GM19240 (cell line): ENCODE measurements around the gene STARD5.
"Not testable (repeated sequence)": the region's sequence is repeated elsewhere in the genome, so short reads cannot be mapped to it uniquely, and the experiment has no call there.

ENCODE experiments used
- DNase-seq: peaks from one replicate; pipeline ENCODE4 v3.0.0; 2011; ENCODE audit warnings: low spot score; ENCODE audit not compliant: insufficient read length

STARD5 gene, protein sequence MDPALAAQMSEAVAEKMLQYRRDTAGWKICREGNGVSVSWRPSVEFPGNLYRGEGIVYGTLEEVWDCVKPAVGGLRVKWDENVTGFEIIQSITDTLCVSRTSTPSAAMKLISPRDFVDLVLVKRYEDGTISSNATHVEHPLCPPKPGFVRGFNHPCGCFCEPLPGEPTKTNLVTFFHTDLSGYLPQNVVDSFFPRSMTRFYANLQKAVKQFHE

DNA sequence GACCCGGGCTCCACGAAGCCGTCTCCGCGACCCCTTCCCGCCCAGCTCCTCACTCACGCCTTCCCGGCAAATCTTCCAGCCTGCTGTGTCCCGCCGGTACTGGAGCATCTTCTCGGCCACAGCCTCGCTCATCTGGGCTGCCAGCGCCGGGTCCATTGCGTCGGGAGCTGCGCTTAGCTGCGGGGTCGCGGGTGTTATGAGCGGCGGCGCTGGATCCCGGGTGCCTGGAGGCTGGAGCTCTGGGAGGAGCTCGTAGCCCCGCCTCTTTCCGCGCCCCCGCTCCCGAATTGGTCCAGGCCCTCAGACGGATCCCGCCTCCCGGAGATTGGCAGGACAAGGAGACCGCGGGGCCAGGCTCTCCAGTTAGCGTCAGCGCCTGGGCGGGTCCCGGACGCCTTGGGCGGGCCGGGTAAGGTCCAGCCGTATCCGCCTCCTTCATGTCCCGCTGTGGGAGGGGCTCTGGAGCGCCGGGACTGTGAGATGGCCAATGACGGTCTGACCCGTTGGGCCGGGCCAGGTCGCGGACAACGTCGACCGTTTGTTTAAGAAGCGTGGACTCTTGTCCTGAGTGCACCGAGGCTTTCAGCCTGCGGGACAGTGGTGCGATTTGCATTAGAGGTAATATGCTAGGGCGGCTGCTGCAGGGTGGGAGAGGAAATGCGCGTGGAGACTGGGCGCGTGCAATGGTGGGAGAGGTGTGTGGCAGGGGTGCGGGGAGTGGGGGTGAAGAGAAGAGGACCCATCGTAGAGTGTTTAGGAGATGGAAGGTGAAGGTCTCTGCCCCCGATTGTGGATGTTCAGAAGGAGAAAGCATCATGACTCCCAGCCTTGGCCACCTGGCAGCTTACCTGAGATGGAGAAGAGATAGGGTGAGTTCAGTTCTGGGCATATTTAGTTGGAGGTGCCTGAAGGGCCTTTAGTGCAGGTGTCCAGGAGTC is at the start of gene STARD5:
Gene STARD5, minus strand, starts transcription at position 198 of the 938 bp plus-strand sequence. Its CDS starts 42 bp downstream, at position 156.
- DNase-seq: peak; percentile 95

DNA sequence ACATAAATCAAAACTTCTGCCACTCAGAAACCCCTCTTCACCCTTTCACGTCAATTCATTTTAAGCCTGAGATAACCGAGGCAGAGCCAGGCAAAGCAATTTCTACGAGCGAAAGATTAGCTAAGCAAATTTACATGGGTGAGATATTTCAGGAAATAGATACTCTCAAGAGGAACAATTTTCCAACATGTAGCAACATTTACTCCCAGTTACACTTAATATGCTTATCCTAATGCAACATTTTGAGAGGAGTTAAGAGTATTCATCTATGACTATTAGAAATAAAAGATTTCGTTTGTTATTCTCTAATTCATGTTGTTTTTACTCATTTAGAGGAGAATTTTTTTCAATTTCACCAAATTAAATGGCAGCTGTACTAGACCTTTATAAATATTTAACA is 49.2 kb upstream of the STARD5 start:
- DNase-seq: no peak

DNA sequence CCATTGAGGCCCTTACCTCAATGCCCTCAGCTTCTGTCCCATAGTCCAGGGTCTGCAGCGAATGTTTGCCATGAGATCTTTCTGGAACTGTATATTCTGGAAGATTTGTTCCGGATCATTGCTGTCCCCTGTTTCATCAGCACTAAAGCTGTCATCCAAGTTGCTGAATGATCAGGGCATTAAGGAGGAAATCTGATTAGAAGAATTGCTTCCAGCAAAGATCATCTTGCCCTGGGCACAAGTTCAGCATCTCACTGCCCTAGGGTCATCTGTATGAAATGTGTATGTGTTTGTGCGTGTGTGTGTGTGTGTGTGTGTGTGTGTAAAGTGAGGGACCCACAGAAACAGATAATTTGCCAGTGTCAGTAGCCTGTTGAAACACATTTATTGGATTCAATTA is 48.6 kb upstream of the STARD5 start:
- DNase-seq: no peak

DNA sequence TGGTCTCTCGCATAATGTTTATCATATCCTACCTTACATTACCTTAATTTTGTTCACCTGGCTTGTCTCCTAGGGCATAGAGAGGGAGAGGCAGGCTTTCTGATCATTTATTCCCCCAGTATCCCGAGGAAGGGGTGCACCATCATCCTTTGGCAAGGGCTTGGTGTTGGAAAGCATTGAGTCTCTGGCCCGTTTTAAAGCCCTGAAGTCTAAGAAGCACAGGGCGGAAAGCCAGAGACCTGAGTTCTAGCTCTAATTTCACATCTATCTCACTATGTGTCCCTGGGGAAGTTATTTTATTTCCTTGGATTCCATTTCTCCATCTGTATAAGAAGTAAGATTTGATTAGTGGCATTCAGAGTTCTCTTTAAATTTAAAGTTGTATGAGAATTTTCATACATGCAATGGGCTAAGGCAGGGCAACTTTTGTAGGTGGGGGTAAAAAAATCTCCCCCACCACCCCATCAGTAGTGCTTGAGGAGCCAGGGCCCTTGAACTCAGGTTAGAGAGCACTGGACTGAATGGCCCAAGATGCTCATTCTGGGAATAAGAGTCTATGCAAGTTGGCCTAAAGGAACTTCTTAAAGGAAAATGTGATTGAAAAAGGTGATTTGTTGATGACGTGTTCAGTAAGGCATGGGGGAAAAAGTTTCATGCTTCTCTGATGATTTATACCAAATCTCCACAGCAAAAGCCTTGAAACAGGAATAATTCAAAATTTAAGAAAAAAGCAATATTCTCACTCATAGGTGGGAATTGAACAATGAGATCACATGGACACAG is 40.0 kb upstream of the STARD5 start:
- no peak for DNase-seq

DNA sequence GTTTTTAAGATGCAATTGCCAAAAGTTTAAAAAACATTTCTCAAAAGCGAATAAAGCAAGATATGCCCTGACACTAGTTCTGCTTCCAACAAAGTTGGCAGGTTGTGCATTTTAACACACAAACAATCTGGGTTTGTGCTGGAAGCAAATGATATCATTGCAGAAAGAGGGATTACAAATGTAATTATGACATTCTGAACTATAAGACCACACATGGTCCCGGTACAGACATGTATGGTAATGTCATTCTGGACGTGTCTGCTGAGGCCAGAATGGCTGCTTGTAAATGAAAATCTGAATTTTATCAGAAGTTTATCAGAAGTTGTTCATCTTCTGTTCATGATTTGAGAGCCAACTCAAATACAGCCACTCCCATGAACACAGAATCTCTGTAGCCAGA is 39.3 kb upstream of the STARD5 start:
- DNase-seq: no peak

DNA sequence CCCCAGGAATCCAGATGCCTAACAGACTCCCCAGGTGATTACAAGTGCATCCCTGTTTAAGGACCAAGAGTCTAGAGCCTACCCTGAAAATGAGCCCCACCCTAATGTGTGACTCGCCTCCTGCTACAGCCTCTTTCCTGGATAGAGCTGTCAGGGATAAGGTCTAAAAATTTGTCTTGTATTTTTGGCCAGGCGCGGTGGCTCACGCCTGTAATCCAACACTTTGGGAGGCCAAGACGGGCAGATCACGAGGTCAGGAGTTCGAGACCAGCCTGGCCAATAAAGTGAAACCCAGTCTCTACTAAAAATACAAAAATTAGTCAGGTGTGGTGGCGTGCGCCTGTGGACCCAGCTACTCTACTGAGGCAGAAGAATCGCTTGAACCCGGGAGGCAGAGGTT is 38.8 kb upstream of the STARD5 start:
- no peak for DNase-seq

DNA sequence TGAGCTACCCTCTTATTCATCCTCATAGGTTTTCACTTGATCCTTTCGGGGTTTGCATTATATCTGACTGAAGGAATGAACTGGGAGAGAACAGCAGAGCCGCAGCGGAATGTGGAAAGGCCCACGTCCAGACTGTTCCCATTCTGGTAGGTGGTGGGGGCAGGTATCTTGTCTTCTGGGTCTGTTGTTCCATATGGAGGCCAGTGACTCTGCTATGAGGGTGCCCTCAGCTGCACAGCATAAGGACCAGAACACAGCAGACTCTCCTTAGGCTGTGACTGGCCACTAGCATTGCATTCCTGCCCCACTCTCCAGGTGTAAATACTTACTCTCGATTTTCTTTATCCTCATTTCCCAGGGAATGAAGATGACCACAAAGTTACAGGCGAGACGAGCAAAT is 38.0 kb upstream of the STARD5 start:
- DNase-seq: no peak

DNA sequence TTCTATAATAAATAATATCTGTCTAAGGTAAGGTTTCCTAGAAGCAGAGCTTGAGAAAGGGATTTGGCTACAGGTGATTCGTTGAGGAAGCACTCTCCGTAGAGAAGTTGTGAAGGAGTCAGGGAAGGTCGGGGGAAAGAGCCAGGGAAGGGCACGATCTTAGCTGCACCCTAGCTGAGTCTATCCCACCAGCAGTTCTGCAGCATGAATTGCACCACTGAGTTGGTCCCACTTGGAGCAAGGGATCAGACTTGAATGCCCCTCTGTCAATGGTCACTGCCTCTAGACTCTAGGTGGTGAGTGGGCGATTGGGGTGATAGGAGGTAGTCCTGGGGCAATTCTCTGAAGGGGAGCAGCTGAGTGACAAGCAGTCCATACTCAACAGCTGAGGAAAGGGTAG is 36.5 kb upstream of the STARD5 start:
- DNase-seq: no peak

DNA sequence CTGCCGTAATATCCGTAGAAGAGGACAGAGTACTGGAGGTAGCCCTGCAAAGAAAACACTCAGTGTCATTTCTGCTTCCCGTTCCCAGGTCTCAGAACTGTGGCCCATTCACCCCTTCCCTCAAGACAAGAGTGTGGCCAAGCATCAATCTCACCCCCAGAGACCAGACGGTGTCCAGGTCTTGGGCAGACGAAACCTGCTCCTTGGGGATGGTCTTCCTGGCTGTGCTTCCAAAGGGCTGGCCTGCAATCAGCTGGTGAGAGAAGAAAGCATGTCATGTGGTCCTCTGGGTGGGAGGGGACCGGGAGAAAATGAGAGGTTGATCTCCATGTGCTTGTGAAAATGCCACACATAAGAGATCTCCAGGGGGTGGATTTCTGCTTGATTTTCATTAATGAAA is 34.3 kb upstream of the STARD5 start:
- no peak for DNase-seq

DNA sequence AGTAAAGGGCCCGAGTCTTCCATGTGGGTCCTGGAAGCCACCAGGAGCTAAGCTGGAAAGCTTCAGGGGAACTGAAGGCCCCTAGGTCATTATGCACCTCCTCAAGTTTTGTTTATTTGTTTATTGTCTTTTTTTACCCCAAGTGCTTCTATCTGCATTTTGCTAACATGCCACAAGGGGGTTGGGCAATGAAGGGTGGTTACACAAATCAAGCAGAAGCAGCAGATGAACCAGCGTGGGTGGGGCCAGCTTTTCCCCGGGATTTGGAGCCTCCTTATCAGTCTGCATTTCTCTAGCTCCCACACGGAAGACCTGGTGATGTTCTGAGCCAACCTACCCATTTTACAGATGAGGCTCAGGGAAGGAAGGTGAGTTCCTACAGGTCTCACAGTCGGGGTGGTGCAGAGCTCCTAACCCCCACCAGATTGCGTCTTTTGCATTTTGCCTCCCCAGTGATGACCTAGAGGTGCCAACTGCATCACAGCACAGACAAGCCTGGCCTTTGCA is 33.3 kb upstream of the STARD5 start:
- no peak for DNase-seq

DNA sequence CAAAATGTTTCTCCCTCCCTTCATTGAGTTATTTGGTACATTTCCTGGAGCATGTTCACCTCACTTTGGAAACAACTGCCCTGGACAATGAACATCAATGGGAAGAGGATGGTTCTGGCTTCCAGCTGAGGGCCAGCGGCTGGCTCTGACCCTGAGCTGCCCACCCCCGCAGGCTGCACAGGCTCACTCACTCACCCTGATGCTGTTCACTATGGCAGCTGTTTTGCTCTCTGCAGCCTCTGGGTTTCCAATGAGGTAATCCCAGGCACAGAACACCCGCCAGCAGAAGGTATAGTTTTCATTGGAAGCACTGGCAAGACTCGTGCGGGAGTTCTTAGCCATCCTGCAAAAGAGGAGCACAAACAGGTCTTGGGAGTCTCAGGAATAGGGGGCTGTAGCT is 32.3 kb upstream of the STARD5 start:
- no peak for DNase-seq

DNA sequence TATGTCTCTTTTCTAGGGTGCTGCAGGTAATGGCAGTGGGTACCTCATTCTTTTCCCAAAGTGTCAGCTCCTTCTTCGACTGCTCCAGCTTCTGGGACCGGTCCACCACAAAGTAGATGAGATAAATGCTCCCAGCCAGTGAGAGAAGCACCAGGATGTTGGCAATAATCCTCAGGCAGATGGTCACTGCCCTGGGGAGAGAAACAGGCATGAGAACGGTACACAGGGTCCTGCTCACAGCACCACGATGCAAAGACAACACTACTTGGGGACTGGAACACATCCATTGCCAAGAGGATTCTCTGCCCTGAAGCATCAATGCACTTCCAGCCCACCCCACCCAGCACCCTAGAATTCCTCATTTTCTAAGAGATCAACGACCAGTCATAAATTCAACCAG is 27.7 kb upstream of the STARD5 start:
- DNase-seq: no peak

DNA sequence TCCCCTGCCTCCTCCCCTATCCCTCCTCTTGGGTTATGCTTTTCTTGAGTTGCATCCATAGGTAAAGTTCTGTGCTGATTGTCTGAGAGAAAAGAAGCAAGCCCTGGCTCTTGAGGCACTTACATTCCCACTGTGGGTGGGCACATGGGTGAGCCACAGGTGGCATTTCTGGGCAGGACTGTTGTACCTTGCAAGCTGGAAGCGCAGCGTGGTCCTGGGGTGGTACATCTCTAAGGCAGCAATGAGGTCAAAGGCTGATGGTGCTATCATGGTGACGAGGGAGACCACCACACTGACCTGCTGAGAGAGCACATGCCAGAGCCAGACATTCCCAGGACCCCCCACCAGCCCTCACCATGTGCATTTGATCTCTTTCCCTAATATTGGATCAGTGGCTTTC is 25.3 kb upstream of the STARD5 start:
- DNase-seq: no peak

DNA sequence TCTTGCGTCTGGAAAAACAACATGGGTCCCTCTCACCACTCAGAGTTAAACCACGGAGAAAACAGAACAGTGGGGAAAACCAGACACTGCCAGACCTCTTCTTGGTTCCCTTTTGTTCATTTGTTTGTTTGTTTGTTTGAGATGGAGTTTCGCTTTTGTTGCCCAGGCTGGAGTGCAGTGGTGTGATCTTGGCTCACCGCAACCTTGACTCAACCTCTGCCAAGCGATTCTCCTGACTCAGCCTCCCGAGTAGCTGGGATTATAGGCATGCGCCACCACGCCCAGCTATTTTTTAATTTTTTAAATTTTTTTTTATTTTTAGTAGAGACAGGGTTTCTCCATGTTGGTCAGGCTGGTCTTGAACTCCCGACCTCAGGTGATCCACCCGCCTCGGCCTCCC is 24.8 kb upstream of the STARD5 start:
- DNase-seq: not testable (repeated sequence)

DNA sequence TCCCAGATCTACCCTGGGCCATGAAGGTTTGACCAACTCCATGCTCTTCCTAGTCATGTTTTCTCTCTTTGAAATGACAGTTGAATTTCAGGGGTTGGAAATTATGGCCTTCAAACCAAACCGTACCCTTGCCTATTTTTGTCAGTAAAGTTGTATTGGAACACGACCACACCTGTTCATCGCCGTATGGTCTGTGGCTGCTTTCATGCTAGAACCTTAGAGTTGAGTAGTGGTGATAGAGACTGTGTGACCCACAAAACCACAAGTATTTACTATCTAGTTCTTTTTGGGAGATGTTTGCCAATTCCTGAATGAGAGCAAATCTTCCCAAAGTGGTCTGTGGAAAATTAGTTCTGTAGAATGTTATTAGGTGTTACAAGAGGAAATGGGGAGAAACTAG is 24.0 kb upstream of the STARD5 start:
- DNase-seq: no peak

DNA sequence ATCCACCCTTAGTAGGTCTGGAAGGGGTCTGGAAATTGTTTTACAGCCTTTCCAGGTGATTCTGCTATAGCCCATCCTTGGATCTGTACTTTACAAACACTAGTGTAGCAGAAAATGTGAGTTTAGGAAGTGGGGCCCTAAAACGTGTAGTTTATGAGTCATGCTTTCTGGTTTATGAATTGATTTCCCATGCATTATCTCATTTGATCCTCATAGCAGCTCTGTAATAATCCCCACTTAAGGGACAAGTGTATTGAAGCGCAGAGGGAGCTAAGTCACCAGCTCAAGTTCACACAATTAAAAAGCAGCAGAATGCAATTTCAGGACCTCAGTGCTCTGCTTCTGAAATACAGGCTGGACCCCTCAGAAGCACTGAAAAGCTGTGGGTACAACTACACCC is 22.7 kb upstream of the STARD5 start:
- no peak for DNase-seq

DNA sequence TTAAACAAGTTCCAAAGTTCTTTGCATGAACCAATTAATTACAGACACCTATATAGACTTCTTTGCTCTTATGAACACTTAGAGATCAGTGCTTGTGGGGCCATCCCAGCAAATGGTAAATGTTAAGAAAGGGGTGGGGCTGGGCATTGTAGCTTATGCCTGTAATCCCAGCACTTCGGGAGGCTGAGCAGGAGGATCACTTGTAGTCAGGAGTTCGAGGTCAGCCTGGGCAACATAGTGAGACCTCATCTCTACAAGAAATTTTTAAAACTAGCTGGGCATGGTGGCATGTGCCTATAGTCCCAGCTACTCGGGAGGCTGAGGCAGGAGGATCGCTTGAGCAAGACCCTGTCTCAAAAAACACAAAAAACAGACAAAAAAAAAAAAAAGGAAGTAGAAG is 19.4 kb upstream of the STARD5 start:
- no peak for DNase-seq

DNA sequence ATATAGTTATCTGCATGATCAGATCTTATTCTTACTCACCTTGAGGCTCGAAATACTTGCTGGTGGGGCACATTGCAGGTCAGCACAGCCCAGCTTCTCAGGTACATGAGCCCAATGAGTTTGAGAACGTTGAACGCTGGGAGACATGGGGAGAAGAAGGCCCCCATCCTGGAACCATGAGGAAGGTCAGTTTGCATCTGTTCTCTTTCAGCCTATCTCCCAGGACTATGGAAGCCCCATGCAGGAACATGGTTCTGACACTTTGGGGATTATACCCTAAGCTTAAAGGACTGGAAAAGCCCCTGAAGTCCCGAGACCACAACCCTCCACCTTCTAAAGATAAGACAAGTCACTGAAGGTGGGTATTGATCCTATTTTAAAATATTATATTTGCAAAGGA is 17.4 kb upstream of the STARD5 start:
- no peak for DNase-seq

DNA sequence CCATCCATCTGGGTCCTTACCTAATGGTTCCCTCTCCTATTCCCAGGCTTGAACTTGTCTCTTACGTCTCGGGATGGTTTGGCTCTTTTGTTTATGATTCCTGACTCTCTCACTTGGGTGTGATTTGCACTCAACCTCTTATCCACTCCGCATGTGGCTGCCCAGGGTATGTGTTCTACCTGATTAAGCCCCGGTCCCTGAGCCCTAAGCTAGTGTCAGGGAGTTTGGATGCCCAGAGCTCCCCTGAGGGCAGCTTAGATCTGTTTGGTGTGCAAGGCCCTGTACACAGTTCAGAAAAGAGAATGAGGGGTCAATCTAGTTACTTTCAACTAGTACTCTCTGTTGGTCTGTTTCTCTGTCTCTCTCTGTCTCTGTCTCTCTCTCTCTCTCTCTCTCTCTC is 15.9 kb upstream of the STARD5 start:
- no peak for DNase-seq

DNA sequence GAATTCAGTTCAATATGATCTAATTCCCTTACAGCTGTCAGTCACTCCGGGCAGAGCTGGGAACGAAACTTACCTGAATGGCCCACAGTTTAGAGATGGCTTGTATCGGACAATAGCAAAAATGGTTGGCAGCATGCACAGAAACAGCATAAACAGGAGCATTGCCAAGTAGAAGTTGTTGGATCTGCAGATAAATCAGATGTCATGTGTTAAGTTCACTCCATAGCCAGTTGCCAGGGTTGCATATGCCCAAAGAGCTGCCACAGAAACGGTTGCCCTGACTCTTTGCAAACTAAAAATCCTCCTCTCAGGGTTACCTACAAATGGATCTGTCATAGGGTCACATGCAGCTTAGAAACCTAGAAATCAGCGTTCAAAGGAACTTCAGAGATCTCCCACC is 15.4 kb upstream of the STARD5 start:
- no peak for DNase-seq

DNA sequence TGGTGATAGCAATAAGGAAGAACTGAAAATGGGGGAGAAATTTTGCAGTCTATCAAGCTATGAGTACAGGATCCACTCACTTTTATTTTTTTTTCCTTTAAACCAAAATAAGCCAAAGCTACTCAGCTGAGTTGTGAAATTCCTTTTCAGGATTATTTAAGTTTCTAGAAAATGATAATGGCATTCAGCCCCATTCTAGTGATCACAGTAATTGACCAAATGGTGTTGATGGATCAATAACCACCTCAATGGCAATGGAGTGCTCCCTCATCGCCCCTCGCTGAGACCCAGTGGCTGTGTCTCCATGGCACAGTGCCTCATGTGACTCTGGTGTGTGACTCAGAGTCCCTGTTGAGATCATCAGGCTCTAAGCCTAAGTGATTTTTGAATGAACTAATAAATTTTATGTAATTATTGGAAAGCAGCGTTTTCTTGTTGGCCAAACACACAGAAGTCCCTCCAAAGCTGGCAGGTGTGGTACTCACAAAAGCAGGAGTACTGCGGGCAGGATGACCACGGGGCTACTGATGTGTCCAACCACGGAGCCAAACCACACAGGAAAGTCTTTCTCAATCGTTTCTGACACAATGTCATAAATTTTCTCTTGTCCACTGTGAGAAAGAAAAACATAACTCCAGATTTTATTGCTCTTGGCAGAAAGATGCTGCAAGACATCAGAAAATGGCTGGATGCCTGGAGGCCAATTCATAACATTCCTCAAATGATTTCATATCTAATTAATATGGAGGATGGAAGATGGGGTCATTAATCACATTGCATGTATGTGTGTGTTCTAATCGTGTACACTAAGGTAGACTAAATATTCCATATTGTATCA is 14.4 kb upstream of the STARD5 start:
- no peak for DNase-seq
